ENCODE results near the gene ITPR1.

ITPR1 gene

DNA sequence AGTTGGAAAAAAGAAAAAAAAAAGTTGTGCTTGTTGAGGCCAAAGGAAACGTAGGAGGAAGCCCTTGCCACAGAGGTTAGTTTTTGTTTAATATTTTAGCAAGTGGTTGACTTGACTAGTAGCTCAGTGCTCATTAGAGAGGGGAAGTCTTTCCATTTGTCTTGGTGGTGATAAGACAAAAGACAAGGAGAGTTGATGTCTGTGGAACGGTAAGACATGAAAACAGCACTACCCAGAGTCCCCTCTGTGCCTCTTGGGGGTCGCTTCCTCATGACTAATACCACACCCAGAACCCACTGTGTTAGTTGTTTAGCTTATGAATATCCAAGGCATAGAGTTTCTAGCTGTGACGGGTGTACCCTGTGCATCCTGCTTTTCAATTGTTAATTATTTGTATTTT, 211.4 kb downstream of the ITPR1 start:
- CTCF ChIA-PET, result no interaction called here

DNA sequence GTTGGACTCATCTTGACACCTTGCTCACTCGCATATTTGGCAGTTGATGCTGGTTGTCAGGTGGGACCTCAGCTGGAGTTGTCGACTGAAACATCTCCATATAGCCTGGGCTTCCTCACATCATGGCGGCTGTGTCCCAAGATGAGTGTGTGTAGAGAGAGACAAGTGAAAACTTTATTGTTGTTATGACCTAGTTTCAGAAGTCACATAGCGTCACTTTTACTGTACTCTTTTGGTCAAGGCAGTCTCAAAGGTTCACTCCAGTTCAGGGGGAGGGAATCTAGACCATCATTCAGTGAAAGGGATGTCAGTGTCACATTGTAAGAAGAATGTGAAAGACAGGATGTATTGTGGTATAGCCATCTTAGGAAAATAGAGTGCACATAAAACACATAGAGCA, 214.2 kb downstream of the ITPR1 start:
- CTCF ChIA-PET, result no interaction called here
- H3K27ac ChIP-seq, result no peak overlapping the region
- TF ChIP-seq, protein P1, sequence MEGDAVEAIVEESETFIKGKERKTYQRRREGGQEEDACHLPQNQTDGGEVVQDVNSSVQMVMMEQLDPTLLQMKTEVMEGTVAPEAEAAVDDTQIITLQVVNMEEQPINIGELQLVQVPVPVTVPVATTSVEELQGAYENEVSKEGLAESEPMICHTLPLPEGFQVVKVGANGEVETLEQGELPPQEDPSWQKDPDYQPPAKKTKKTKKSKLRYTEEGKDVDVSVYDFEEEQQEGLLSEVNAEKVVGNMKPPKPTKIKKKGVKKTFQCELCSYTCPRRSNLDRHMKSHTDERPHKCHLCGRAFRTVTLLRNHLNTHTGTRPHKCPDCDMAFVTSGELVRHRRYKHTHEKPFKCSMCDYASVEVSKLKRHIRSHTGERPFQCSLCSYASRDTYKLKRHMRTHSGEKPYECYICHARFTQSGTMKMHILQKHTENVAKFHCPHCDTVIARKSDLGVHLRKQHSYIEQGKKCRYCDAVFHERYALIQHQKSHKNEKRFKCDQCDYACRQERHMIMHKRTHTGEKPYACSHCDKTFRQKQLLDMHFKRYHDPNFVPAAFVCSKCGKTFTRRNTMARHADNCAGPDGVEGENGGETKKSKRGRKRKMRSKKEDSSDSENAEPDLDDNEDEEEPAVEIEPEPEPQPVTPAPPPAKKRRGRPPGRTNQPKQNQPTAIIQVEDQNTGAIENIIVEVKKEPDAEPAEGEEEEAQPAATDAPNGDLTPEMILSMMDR (conservative IDR thresholded peaks at IDR 0.05; ENCODE audit: low read depth), result no peak
- POLR2A ChIA-PET (ENCODE audit: low non-redundant PET), result no interaction called here
- no peak for DNase-seq (ENCODE audit: low spot score)

More for the DNA sequence above, 211.4 kb downstream of the ITPR1 start:
- H3K27ac ChIP-seq, result no peak overlapping the region
- TF ChIP-seq, protein P1 (conservative IDR thresholded peaks at IDR 0.05; ENCODE audit: low read depth), result no peak
- DNase-seq (ENCODE audit: low spot score), result no peak
- POLR2A ChIA-PET (ENCODE audit: low non-redundant PET), result no interaction called here

DNA sequence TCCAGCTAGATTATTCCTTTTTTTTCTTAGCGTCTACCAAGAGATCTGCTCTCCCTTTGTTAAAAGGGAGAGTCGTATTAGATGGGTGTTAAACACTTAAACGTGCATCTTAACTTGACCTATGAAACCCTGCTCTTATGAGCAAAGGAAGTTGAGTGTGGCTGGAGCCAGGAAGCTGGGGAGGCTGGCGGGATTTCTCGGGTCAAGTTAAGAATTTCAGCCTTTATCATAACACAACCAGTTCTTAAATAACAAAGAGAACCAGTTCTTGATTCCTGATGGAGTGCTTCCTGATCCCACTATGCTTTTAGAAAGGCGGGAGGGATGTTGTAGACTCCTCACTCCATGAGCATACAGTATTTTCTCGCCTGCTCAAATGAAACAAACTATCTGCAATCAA, 215.1 kb downstream of the ITPR1 start:
- ChIA-PET CTCF (no interaction called here), POLR2A (ENCODE audit: low non-redundant PET) (no interaction called here)
- no peak overlapping the region for H3K27ac ChIP-seq
- TF ChIP-seq, protein P1 (conservative IDR thresholded peaks at IDR 0.05; ENCODE audit: low read depth), result no peak
- no peak for DNase-seq (ENCODE audit: low spot score)

DNA sequence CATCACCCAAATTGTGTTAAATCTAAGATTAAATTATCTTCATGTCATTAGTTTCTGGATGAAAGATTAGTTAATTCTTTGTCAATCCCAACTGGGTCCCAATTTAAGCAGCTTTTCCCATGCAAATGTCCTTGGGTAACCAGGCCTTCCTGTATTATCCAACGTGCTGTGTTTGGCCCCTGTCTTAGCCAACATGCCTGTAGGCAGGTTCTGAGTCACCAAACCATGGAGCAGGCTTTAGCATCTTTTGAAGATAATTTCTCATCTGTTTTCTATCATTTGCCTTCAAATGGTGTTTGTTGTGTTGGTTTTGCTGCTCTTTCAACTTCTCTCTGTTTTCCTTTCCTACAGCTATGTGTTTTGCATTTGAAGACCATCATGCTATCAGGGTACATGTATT, 216.2 kb downstream of the ITPR1 start:
- H3K27ac ChIP-seq, result no peak overlapping the region
- CTCF ChIA-PET, result interaction anchor here (0.9 kb wide), 1 partner anchor 26 kb away, joined by 4 read pairs; no protein-coding TSS in a partner anchor
- no peak for DNase-seq (ENCODE audit: low spot score)
- POLR2A ChIA-PET (ENCODE audit: low non-redundant PET), result no interaction called here
- TF ChIP-seq, protein P1 (conservative IDR thresholded peaks at IDR 0.05; ENCODE audit: low read depth), result no peak

DNA sequence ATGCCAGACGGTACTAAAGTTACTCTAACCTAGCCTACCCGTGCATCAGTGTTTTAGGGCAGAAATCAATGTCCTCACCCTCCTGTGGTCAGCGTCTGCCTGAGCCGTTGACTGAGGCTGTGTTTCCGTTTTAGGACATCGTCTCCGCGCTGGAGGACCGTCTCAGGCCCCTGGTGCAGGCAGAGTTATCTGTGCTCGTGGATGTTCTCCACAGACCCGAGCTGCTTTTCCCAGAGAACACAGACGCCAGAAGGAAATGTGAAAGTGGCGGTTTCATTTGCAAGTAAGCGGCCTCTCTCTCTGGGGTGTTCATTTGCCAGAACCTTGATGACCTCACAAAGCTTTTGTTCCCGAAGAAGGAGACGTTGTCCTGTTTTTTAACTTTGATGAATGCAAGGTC, 217.0 kb downstream of the ITPR1 start:
- H3K27ac ChIP-seq, result no peak overlapping the region
- TF ChIP-seq, protein P1 (conservative IDR thresholded peaks at IDR 0.05; ENCODE audit: low read depth), result no peak
- no peak for DNase-seq (ENCODE audit: low spot score)
- CTCF ChIA-PET, result no interaction called here
- POLR2A ChIA-PET (ENCODE audit: low non-redundant PET), result no interaction called here

DNA sequence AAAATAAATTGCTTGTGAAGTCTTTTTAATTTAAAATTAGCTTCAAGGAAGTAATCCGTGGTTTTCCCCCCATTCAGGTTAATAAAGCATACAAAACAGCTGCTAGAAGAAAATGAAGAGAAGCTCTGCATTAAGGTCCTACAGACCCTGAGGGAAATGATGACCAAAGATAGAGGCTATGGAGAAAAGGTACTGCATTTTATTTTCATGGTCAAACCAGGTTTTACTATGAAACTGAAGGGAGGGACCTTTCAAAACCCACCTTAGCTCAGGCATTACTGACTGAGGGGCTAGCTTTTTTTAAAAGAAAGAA, 218.5 kb downstream of the ITPR1 start:
- no peak overlapping the region for H3K27ac ChIP-seq
- TF ChIP-seq, protein P1 (conservative IDR thresholded peaks at IDR 0.05; ENCODE audit: low read depth), result peak; percentile 49
- POLR2A ChIA-PET (ENCODE audit: low non-redundant PET), result interaction anchor here (1.0 kb wide), 1 partner anchor 268 kb away, joined by 4 read pairs; the partner anchor contains the start of gene BHLHE40
- DNase-seq (ENCODE audit: low spot score), result no peak
- CTCF ChIA-PET, result interaction anchor here (0.5 to 1.5 kb wide), 8 partner anchors 128 to 412 kb away, joined by 3 to 8 read pairs (median 4); no protein-coding TSS in a partner anchor
